ENCODE results near the gene CCDC148. TPM values are rescaled to one million over a fixed set of nuclear protein-coding genes. Genes with fewer than 3 reads are reported as not detected.

The CCDC148 gene
- total and polyA plus RNA-seq, 2 donors (not counting 1 experiment from before 2014, with no cell fraction given), result not detected

GRCh38 chr2:158381205-158381604, 75.3 kb downstream of the CCDC148 start:
- POLR2A ChIA-PET, result no interaction called here
- Histone ChIP-seq H3K27ac (ENCODE audit: low read length in 2 of 2) (no peak overlapping the region), H3K4me1 (ENCODE audit: control insufficient read depth in 2 of 2, insufficient read depth in 2 of 2, low read length in 2 of 2) (no peaks in the 10 kb centered on the region), H3K9me3 (ENCODE audit: control extremely low read depth in 1 of 3, control insufficient read depth in 2 of 3, insufficient read depth in 1 of 3, low read length in 2 of 3) (peaks cover 0 to 3% (median 1%) of the 10 kb centered on the region in 3 donors), H3K36me3 (replicated peaks in 1 of 2; ENCODE audit: control extremely low read depth in 1 of 2, control insufficient read depth in 1 of 2, extremely low read depth in 1 of 2, insufficient read depth in 2 of 2, low read length in 1 of 2) (no peaks in the 10 kb centered on the region), H4K20me1 (ENCODE audit: control insufficient read depth, insufficient read depth, low read length, poor library complexity, severe bottlenecking) (no peaks in the 10 kb centered on the region), H3K79me2 (ENCODE audit: control insufficient read depth, insufficient read depth, low read length) (no peaks in the 10 kb centered on the region), H3K4me3 (ENCODE audit: control extremely low read depth in 1 of 5, extremely low read depth in 1 of 5, insufficient read depth in 1 of 5, low read depth in 2 of 5, low read length in 4 of 5) (no peak overlapping the region), H3K4me2 (replicated peaks; ENCODE audit: low read depth, low read length, poor library complexity, severe bottlenecking) (no peak overlapping the region), H3K27me3 (replicated peaks in 1 of 4; ENCODE audit: control extremely low read depth in 1 of 4, control insufficient read depth in 3 of 4, insufficient read depth in 4 of 4, low read length in 3 of 4) (no peaks in the 10 kb centered on the region), H2AFZ (ENCODE audit: insufficient read depth, low read depth, low read length, poor library complexity, severe bottlenecking) (no peak overlapping the region), H3K9ac (ENCODE audit: low read length) (no peak overlapping the region)
- TF ChIP-seq, protein P1, sequence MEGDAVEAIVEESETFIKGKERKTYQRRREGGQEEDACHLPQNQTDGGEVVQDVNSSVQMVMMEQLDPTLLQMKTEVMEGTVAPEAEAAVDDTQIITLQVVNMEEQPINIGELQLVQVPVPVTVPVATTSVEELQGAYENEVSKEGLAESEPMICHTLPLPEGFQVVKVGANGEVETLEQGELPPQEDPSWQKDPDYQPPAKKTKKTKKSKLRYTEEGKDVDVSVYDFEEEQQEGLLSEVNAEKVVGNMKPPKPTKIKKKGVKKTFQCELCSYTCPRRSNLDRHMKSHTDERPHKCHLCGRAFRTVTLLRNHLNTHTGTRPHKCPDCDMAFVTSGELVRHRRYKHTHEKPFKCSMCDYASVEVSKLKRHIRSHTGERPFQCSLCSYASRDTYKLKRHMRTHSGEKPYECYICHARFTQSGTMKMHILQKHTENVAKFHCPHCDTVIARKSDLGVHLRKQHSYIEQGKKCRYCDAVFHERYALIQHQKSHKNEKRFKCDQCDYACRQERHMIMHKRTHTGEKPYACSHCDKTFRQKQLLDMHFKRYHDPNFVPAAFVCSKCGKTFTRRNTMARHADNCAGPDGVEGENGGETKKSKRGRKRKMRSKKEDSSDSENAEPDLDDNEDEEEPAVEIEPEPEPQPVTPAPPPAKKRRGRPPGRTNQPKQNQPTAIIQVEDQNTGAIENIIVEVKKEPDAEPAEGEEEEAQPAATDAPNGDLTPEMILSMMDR (IDR thresholded peaks at IDR 0.05), result no peak
- no peak for TF ChIP-seq EZH2 (IDR thresholded peaks at IDR 0.05; ENCODE audit: borderline replicate concordance, insufficient read depth, low read depth, low read length, poor library complexity, severe bottlenecking)
- ATAC-seq (ENCODE audit: low read depth), result no peak
- Mint-ChIP-seq H3K4me3 (no peak overlapping the region), H3K4me1 (no peaks in the 10 kb centered on the region), H3K27me3 (no peaks in the 10 kb centered on the region), H3K27ac (no peak overlapping the region), H3K9me3 (ENCODE audit: insufficient read depth) (no peaks in the 10 kb centered on the region)
- CTCF ChIA-PET, result no interaction called here
- WGBS (ENCODE audit: insufficient coverage), result no CpG with 5 or more reads among the region's 3 CpGs
- intact Hi-C loops (cut with micrococcal nuclease), result no loop called here
- no peak for DNase-seq

DNA sequence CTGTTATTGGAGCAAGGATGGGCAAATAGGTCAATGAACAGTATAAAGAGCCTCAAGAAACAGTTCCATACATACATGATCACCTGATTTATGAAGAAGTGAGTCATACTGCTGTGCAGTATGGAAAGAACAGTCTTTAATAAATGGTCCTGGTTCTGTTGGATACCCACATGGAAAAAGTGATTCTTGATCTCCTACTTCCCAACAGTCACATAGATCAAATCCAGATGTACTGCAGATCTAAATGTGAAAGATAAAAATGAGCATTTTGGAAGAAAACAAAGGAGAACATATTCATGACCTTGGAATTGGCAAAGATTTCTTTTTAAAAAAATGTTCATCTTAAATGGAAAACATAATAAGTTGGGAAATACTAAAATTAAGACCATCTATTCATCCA, 75.8 kb downstream of the CCDC148 start:
- Histone ChIP-seq H2AFZ (ENCODE audit: insufficient read depth, low read depth, low read length, poor library complexity, severe bottlenecking) (no peak overlapping the region), H3K4me2 (replicated peaks; ENCODE audit: low read depth, low read length, poor library complexity, severe bottlenecking) (no peak overlapping the region), H3K27me3 (replicated peaks in 1 of 4; ENCODE audit: control extremely low read depth in 1 of 4, control insufficient read depth in 3 of 4, insufficient read depth in 4 of 4, low read length in 3 of 4) (no peaks in the 10 kb centered on the region), H3K79me2 (ENCODE audit: control insufficient read depth, insufficient read depth, low read length) (no peaks in the 10 kb centered on the region), H3K4me1 (ENCODE audit: control insufficient read depth in 2 of 2, insufficient read depth in 2 of 2, low read length in 2 of 2) (no peaks in the 10 kb centered on the region), H3K4me3 (ENCODE audit: control extremely low read depth in 1 of 5, extremely low read depth in 1 of 5, insufficient read depth in 1 of 5, low read depth in 2 of 5, low read length in 4 of 5) (no peak overlapping the region), H3K9ac (ENCODE audit: low read length) (no peak overlapping the region), H3K27ac (ENCODE audit: low read length in 2 of 2) (no peak overlapping the region), H3K9me3 (ENCODE audit: control extremely low read depth in 1 of 3, control insufficient read depth in 2 of 3, insufficient read depth in 1 of 3, low read length in 2 of 3) (peaks cover 0 to 3% (median 1%) of the 10 kb centered on the region in 3 donors), H4K20me1 (ENCODE audit: control insufficient read depth, insufficient read depth, low read length, poor library complexity, severe bottlenecking) (no peaks in the 10 kb centered on the region), H3K36me3 (replicated peaks in 1 of 2; ENCODE audit: control extremely low read depth in 1 of 2, control insufficient read depth in 1 of 2, extremely low read depth in 1 of 2, insufficient read depth in 2 of 2, low read length in 1 of 2) (no peaks in the 10 kb centered on the region)
- Mint-ChIP-seq H3K27ac (no peak overlapping the region), H3K4me3 (no peak overlapping the region), H3K4me1 (no peaks in the 10 kb centered on the region), H3K27me3 (no peaks in the 10 kb centered on the region), H3K9me3 (ENCODE audit: insufficient read depth) (no peaks in the 10 kb centered on the region)
- DNase-seq (no peak), ATAC-seq (ENCODE audit: low read depth) (no peak)
- intact Hi-C loops (cut with micrococcal nuclease), result no loop called here
- no peak for TF ChIP-seq EZH2 (IDR thresholded peaks at IDR 0.05; ENCODE audit: borderline replicate concordance, insufficient read depth, low read depth, low read length, poor library complexity, severe bottlenecking)
- TF ChIP-seq, protein P1 (IDR thresholded peaks at IDR 0.05), result no peak
- ChIA-PET POLR2A (no interaction called here), CTCF (no interaction called here)
